K562 (cell line): ENCODE data around the gene BCL7C. TPM values are rescaled to one million over a fixed set of nuclear protein-coding genes. Genes with fewer than 3 reads are reported as not detected.

Experiments used
- ATAC-seq: fragments of 200-7000 bp; cut with Tn5 transposase; 3 replicates; pipeline ENCODE4 v1.9.1; 2020; ENCODE audit warnings: moderate library complexity
- BruUV-seq: library from RNA; stranded (reverse); fragments of 400-500 nt; replicated peaks from 2 replicates; lab custom pipeline; 2021; lab: Mats Ljungman, UMichigan
- CTCF ChIA-PET: fragments of 300-600 bp; formaldehyde crosslinking; extraction: SDS; loops from one replicate; lab custom pipeline; 2021; ENCODE audit warnings: low intra/inter-chr PET ratio; lab: Yijun Ruan, JAX
- POLR2A ChIA-PET: fragments of 300-600, 350-650 bp; sonication (Branson Sonifier 250); formaldehyde crosslinking; extraction: SDS; loops from one replicate; lab custom pipeline; 2021; ENCODE audit warnings: antibody characterized with exemption, inconsistent platforms; lab: Yijun Ruan, JAX
- DNase-seq, 4 experiments: peaks; one replicate each; pipeline versions ENCODE4 v3.0.0 to v3.0.0-alpha.2; 2011 to 2018; ENCODE audit warnings: low spot score in 3 of 4, mixed read lengths in 3 of 4; ENCODE audit errors: extremely low read depth in 1 of 4
- FAIRE-seq: peaks from 2 replicates; lab custom pipeline; 2011; peaks lifted over from hg19 to GRCh38; lab: Jason Lieb, UNC
- H2AFZ ChIP-seq: 2 replicates; pipeline ENCODE4 v1.6.0; 2011; ENCODE audit warnings: low read depth, low read length, control low read depth, inconsistent platforms
- H3K27ac ChIP-seq: fragments of 200-600 bp; 3 replicates; pipeline ENCODE4 v1.8.0; 2011; ENCODE audit warnings: low read depth, mild to moderate bottlenecking, control low read depth, inconsistent platforms, low read length, moderate library complexity, mixed read lengths; ENCODE audit errors: extremely low read depth
- H3K27me3 ChIP-seq, 2 experiments: fragments of 300-600 bp in 1 of 2; 2 replicates in 1 of 2; 3 replicates in 1 of 2; pipeline versions ENCODE4 v1.6.0 to v1.8.0; 2011; ENCODE audit warnings: inconsistent platforms in 2 of 2, low read length in 2 of 2, mild to moderate bottlenecking in 1 of 2, mixed read lengths in 1 of 2, moderate library complexity in 1 of 2; ENCODE audit not compliant: control insufficient read depth in 2 of 2, insufficient read depth in 2 of 2
- H3K36me3 ChIP-seq: fragments of 300-600 bp; 3 replicates; pipeline ENCODE4 v1.8.0; 2011; ENCODE audit warnings: mild to moderate bottlenecking, low read length, inconsistent platforms; ENCODE audit not compliant: control insufficient read depth, insufficient read depth
- H3K4me1 ChIP-seq, 2 experiments: fragments of 200-600 bp in 1 of 2; replicated peaks in 1 of 2; 2 replicates in 1 of 2; 3 replicates in 1 of 2; pipeline versions ENCODE4 v1.5.1 to v1.8.0; 2011; ENCODE audit warnings: inconsistent platforms in 2 of 2, low read length in 2 of 2, mild to moderate bottlenecking in 1 of 2, mixed read lengths in 1 of 2, moderate library complexity in 1 of 2; ENCODE audit not compliant: control insufficient read depth in 2 of 2, insufficient read depth in 2 of 2
- H3K4me2 ChIP-seq: 2 replicates; pipeline ENCODE4 v1.6.1; 2011; ENCODE audit warnings: low read length, control low read depth, inconsistent platforms, mixed read lengths; ENCODE audit not compliant: insufficient read depth
- H3K4me3 ChIP-seq: fragments of 200-600 bp; sonication (generic), shearing (Covaris generic); 2 replicates; pipeline ENCODE4 v1.5.1; 2016; ENCODE audit warnings: control low read depth, inconsistent platforms
- H3K79me2 ChIP-seq: fragments of 200-600 bp; 3 replicates; pipeline ENCODE4 v1.8.0; 2011; ENCODE audit warnings: low read length, inconsistent platforms; ENCODE audit not compliant: control insufficient read depth, insufficient read depth
- H3K9ac ChIP-seq, 2 experiments: 2 replicates each; pipeline versions ENCODE4 v1.6.0 to v1.6.1; 2011; ENCODE audit warnings: low read depth in 2 of 2, low read length in 2 of 2, control low read depth in 1 of 2, inconsistent platforms in 1 of 2, mild to moderate bottlenecking in 1 of 2, mixed read lengths in 1 of 2; ENCODE audit not compliant: insufficient read depth in 1 of 2
- H3K9me1 ChIP-seq: one replicate; pipeline ENCODE4 v1.6.0; 2011; ENCODE audit warnings: inconsistent platforms, mild to moderate bottlenecking, low read length, moderate library complexity; ENCODE audit not compliant: control insufficient read depth, insufficient read depth
- H3K9me3 ChIP-seq: replicated peaks from 2 replicates; pipeline ENCODE4 v1.5.1; 2011; ENCODE audit warnings: low read depth, low read length, inconsistent platforms; ENCODE audit not compliant: control insufficient read depth, insufficient read depth
- H4K20me1 ChIP-seq: replicated peaks from 2 replicates; pipeline ENCODE4 v1.6.1; 2011; ENCODE audit warnings: low read length, inconsistent platforms, mixed read lengths; ENCODE audit not compliant: control insufficient read depth, insufficient read depth
- CHD2 ChIP-seq: IDR thresholded peaks from 2 replicates; pipeline ENCODE4 v1.6.1; 2011; ENCODE audit warnings: low read depth, low read length
- E2F5 ChIP-seq: sonication (generic); formaldehyde crosslinking; IDR thresholded peaks from 2 replicates; pipeline ENCODE4 v1.8.0; 2022; ENCODE audit warnings: mild to moderate bottlenecking, missing genetic modification reagents
- FOS ChIP-seq: IDR thresholded peaks from 3 replicates; pipeline ENCODE4 v1.6.1; 2011; ENCODE audit not compliant: insufficient read length; ENCODE audit errors: extremely low read depth
- HDAC2 ChIP-seq: fragments of 450-650 bp; IDR thresholded peaks from 2 replicates; pipeline ENCODE4 v1.6.1; 2016; ENCODE audit warnings: mild to moderate bottlenecking
- HMG20A ChIP-seq: fragments of 450-650 bp; formaldehyde crosslinking; conservative IDR thresholded peaks from 2 replicates; pipeline ENCODE4 v1.4.0; 2020; ENCODE audit warnings: mild to moderate bottlenecking, mixed read lengths
- HOMEZ ChIP-seq: fragments of 250-450 bp; sonication (Bioruptor Pico); IDR thresholded peaks from 2 replicates; pipeline ENCODE4 v1.4.0; 2020; ENCODE audit warnings: mild to moderate bottlenecking, moderate library complexity
- MAZ ChIP-seq, 2 experiments: fragments of 450-650 bp in 1 of 2; sonication (generic) in 1 of 2; formaldehyde crosslinking; IDR thresholded peaks in 1 of 2; conservative IDR thresholded peaks in 1 of 2; 2 replicates each; pipeline versions ENCODE4 v1.4.0 to v1.5.0; 2020; ENCODE audit warnings: mild to moderate bottlenecking in 1 of 2, missing genetic modification reagents in 1 of 2
- MYNN ChIP-seq, 2 experiments: sonication (generic); formaldehyde crosslinking in 1 of 2; IDR thresholded peaks; 2 replicates each; pipeline versions ENCODE4 v1.5.0 to v1.6.1; 2016 to 2020; ENCODE audit warnings: antibody characterized with exemption in 1 of 2, missing genetic modification reagents in 1 of 2
- NEUROD1 ChIP-seq: fragments of 150-350 bp; IDR thresholded peaks from 2 replicates; pipeline ENCODE4 v1.6.1; 2014; ENCODE audit warnings: borderline replicate concordance, low read length, low read depth; ENCODE audit not compliant: partially characterized antibody
- OTX1 ChIP-seq: fragments of 450-650 bp; formaldehyde crosslinking; IDR thresholded peaks from 2 replicates; pipeline ENCODE4 v1.4.0; 2022; ENCODE audit warnings: mild to moderate bottlenecking
- PCBP1 ChIP-seq: fragments of 200-400 bp; formaldehyde crosslinking; IDR thresholded peaks from 2 replicates; pipeline ENCODE4 v1.6.1; 2018; ENCODE audit warnings: mild to moderate bottlenecking, low read depth, low read length; ENCODE audit not compliant: poor library complexity, severe bottlenecking
- POLR2AphosphoS5 ChIP-seq: IDR thresholded peaks from 2 replicates; pipeline ENCODE4 v1.6.1; 2011; ENCODE audit warnings: mild to moderate bottlenecking, low read depth, low read length, moderate library complexity; ENCODE audit not compliant: control insufficient read depth, insufficient read depth
- POLR3G ChIP-seq: IDR thresholded peaks from 2 replicates; pipeline ENCODE4 v1.6.1; 2011; ENCODE audit not compliant: insufficient read length, insufficient replicate concordance; ENCODE audit errors: extremely low read depth
- RBBP5 ChIP-seq: fragments of 200-600 bp; sonication (generic); IDR thresholded peaks from 2 replicates; pipeline ENCODE4 v1.6.1; 2012; ENCODE audit warnings: borderline replicate concordance, mild to moderate bottlenecking, low read length, control low read depth, inconsistent platforms; ENCODE audit not compliant: insufficient read depth, poor library complexity, severe bottlenecking
- SNRNP70 ChIP-seq: fragments of 200-400 bp; formaldehyde crosslinking; optimal IDR thresholded peaks from 2 replicates; pipeline ENCODE3; 2017; ENCODE audit warnings: low read depth, low read length
- TAF7 ChIP-seq: fragments of 450-650 bp; IDR thresholded peaks from 2 replicates; pipeline ENCODE4 v1.6.1; 2016; ENCODE audit warnings: missing genetic modification characterization, missing compliant biosample characterization
- YBX1 ChIP-seq: fragments of 450-650 bp; IDR thresholded peaks from 2 replicates; pipeline ENCODE4 v1.7.1; 2016; ENCODE audit warnings: mild to moderate bottlenecking
- ZNF133 ChIP-seq: fragments of 250-450 bp; sonication (Bioruptor Pico); IDR thresholded peaks from 2 replicates; pipeline ENCODE4 v1.4.0; 2020; ENCODE audit warnings: mild to moderate bottlenecking
- ZNF41 ChIP-seq: fragments of 250-450 bp; sonication (Bioruptor Pico); conservative IDR thresholded peaks from 2 replicates; pipeline ENCODE4 v1.4.0; 2020; ENCODE audit warnings: mild to moderate bottlenecking
- ZNF766 ChIP-seq: fragments of 200-800 bp; sonication (Bioruptor generic); conservative IDR thresholded peaks from 2 replicates; pipeline ENCODE4 v1.6.1; 2016; ENCODE audit warnings: missing genetic modification characterization, missing compliant biosample characterization
- WGBS: fragments of 100-300 bp; shearing (Covaris generic); methylation state at CpG from one replicate; pipeline ENCODE4 v1.1.6; 2016; ENCODE audit warnings: low coverage, mixed read lengths; ENCODE audit not compliant: insufficient coverage; ENCODE audit errors: missing lambda C conversion rate; 5-methylcytosine and 5-hydroxymethylcytosine counted together
- in situ Hi-C: fragments of 300-500 bp; cut with MboI; formaldehyde crosslinking; loops from 4 replicates; pipeline ENCODE4 v1.15.0; 2018; ENCODE audit warnings: inconsistent platforms, mixed read lengths
- intact Hi-C: fragments of 100-400 bp; cut with micrococcal nuclease; formaldehyde crosslinking; loops from 2 replicates; pipeline ENCODE4 v1.14.2; 2022
- polyA plus RNA-seq, 8 experiments: library from polyadenylated mRNA; depleted of rRNA in 4 of 8; stranded (reverse) in 5 of 8; unstranded in 3 of 8; fragments of >200 nt; fragmentation: Nextera tagmentation in 2 of 8; fragmentation: Illumina TruSeq in 1 of 8; extraction: Ambion mirVana in 2 of 8; extraction: Trizol in 1 of 8; gene quantifications; 2 replicates each; pipeline versions ENCODE4 v1.2.1 to v1.2.3, GENCODE V29; 2011 to 2014; ENCODE audit warnings: inconsistent platforms in 1 of 8, missing spikeins in 1 of 8
- total RNA-seq, 7 experiments: library from RNA; depleted of rRNA in 6 of 7; stranded (reverse); fragments of >200 nt in 6 of 7; fragmentation: Illumina TruSeq in 2 of 7; extraction: Trizol in 2 of 7; gene quantifications; 2 replicates each; pipeline versions ENCODE4 v1.2.1 to v1.2.3, GENCODE V29; 2011 to 2021; ENCODE audit warnings: low replicate concordance in 1 of 7

BCL7C gene
- total and polyA plus RNA-seq, 9 of the 15 experiments (the other 6 are each of a cell fraction or from before 2014, with no cell fraction given): 1.7 to 85.8 (median 19.6) TPM

GRCh38 chr16:30850246-30850645, 43.6 kb downstream of the BCL7C start:
- H3K9me3 ChIP-seq: no peaks in the 10 kb centered on the region
- no peaks in the 10 kb centered on the region for H3K27me3 ChIP-seq
- FAIRE-seq: no peak
- H3K9me1 ChIP-seq: no peaks in the 10 kb centered on the region
- CTCF ChIA-PET: no interaction called here
- in situ Hi-C loops: no loop called here
- H3K36me3 ChIP-seq: no peaks in the 10 kb centered on the region
- POLR2A ChIA-PET: interaction anchor here (0.6 kb wide), 1 partner anchor 145 kb away, joined by 3 read pairs; no protein-coding TSS in a partner anchor
- no peak overlapping the region for H3K27ac ChIP-seq
- no peak for DNase-seq
- H3K4me3 ChIP-seq: no peak overlapping the region
- intact Hi-C loops: no loop called here
- no peaks in the 10 kb centered on the region for H3K79me2 ChIP-seq
- BruUV-seq: no TSS peak
- no peak overlapping the region for H3K4me2 ChIP-seq
- TF ChIP-seq HMG20A (CRISPR knock-in tag) (no peak), TAF7 (tag) (no peak), ZNF133 (CRISPR knock-in tag) (no peak), POLR2AphosphoS5 (no peak), FOS (no peak), HDAC2 (no peak), HOMEZ (CRISPR knock-in tag) (no peak), SNRNP70 (no peak), ZNF41 (CRISPR knock-in tag) (no peak), PCBP1 (no peak), ZNF766 (CRISPR knock-in tag) (no peak), E2F5 (CRISPR knock-in tag) (no peak), MAZ (CRISPR knock-in tag; conservative IDR thresholded peaks at IDR 0.05 in 1 of 2, IDR thresholded peaks at IDR 0.05 in 1 of 2) (no peak), POLR3G (no peak), NEUROD1 (no peak), OTX1 (CRISPR knock-in tag) (no peak), RBBP5 (no peak), CHD2 (no peak), MYNN (IDR thresholded peaks at IDR 0.05) (no peak), MYNN (CRISPR knock-in tag; IDR thresholded peaks at IDR 0.05) (no peak), YBX1 (no peak)
- no peak for ATAC-seq
- H2AFZ ChIP-seq: no peak overlapping the region
- peaks cover 0 to under 1% of the 10 kb centered on the region in 2 experiments; a peak in 2 of 5 replicates for H3K4me1 ChIP-seq
- H4K20me1 ChIP-seq: no peaks in the 10 kb centered on the region
- WGBS: 0% methylated on average over 1 of the region's 1 CpG
- no peak overlapping the region for H3K9ac ChIP-seq
